Endothelial cell (in vitro differentiated cells): ENCODE data around the gene AKNA. TPM values are rescaled to one million over a fixed set of nuclear protein-coding genes. Genes with fewer than 3 reads are reported as not detected.

Source experiments
- DNase-seq: peaks from one replicate; pipeline ENCODE4 v3.0.0; 2021; ENCODE audit warnings: low spot score
- H3K27ac Mint-ChIP-seq: one replicate; pipeline ENCODE4 v1.8.0; 2021; ENCODE audit warnings: mixed read lengths, inconsistent platforms; ENCODE audit not compliant: unreplicated experiment
- H3K27me3 Mint-ChIP-seq: one replicate; pipeline ENCODE4 v1.8.0; 2021; ENCODE audit warnings: mild to moderate bottlenecking, moderate library complexity, mixed read lengths, inconsistent platforms; ENCODE audit not compliant: unreplicated experiment
- H3K36me3 Mint-ChIP-seq: one replicate; pipeline ENCODE4 v1.8.0; 2021; ENCODE audit warnings: mild to moderate bottlenecking, low read depth, mixed read lengths, inconsistent platforms; ENCODE audit not compliant: unreplicated experiment
- H3K4me1 Mint-ChIP-seq: one replicate; pipeline ENCODE4 v1.8.0; 2021; ENCODE audit warnings: mild to moderate bottlenecking, mixed read lengths, inconsistent platforms; ENCODE audit not compliant: unreplicated experiment
- H3K4me3 Mint-ChIP-seq: one replicate; pipeline ENCODE4 v1.8.0; 2021; ENCODE audit warnings: mild to moderate bottlenecking, mixed read lengths, inconsistent platforms; ENCODE audit not compliant: unreplicated experiment
- H3K9me3 Mint-ChIP-seq: one replicate; pipeline ENCODE4 v1.8.0; 2021; ENCODE audit warnings: mixed read lengths, inconsistent platforms; ENCODE audit not compliant: unreplicated experiment
- total RNA-seq: library from RNA; stranded (reverse); fragmentation: NEBNext Ultra II Directional; extraction: Animal tissue kit (Norgen Biotek cat#: 25700); gene quantifications from one replicate; pipeline ENCODE4 v1.2.1, GENCODE V29; 2021; ENCODE audit not compliant: unreplicated experiment
- TF ChIP-seq, protein P1 (sequence below): fragments of 200-600 bp; sonication (generic); IDR thresholded peaks from one replicate; pipeline ENCODE4 v1.5.0; 2021; ENCODE audit warnings: antibody characterized with exemption; ENCODE audit not compliant: unreplicated experiment

Gene AKNA
- total RNA-seq, 1 donor from 2014 or later: 79.1 TPM

- H3K4me3 Mint-ChIP-seq: no peak overlapping the region
- peaks cover 10% of the 10 kb centered on the region for H3K36me3 Mint-ChIP-seq
- H3K27ac Mint-ChIP-seq: no peak overlapping the region
- DNase-seq: no peak
- no peaks in the 10 kb centered on the region for H3K9me3 Mint-ChIP-seq
- H3K4me1 Mint-ChIP-seq: peaks cover 70% of the 10 kb centered on the region
- H3K27me3 Mint-ChIP-seq: peaks cover 17% of the 10 kb centered on the region
- TF ChIP-seq, protein P1, sequence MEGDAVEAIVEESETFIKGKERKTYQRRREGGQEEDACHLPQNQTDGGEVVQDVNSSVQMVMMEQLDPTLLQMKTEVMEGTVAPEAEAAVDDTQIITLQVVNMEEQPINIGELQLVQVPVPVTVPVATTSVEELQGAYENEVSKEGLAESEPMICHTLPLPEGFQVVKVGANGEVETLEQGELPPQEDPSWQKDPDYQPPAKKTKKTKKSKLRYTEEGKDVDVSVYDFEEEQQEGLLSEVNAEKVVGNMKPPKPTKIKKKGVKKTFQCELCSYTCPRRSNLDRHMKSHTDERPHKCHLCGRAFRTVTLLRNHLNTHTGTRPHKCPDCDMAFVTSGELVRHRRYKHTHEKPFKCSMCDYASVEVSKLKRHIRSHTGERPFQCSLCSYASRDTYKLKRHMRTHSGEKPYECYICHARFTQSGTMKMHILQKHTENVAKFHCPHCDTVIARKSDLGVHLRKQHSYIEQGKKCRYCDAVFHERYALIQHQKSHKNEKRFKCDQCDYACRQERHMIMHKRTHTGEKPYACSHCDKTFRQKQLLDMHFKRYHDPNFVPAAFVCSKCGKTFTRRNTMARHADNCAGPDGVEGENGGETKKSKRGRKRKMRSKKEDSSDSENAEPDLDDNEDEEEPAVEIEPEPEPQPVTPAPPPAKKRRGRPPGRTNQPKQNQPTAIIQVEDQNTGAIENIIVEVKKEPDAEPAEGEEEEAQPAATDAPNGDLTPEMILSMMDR: no peak
These were observed 2.9 kb downstream of the AKNA start for GRCh38 chr9:114384836-114385396.

DNA sequence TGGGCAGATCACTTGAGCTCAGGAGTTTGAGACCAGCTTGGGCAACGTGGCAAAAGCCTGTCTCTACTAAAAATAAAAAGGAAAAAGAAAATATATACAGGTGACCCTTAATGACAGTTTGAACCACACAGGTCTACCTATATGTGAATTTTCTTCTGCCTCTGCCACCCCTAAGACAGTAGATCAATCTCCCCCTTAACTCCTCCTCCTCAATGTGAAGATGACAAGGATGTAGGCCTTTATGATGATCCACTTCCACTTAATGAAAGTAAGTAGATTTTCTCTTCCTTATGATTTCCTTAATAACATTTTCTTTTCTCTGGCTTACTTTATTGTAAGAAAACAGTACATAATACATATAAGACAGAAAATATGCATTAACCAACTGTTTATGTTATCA is 3.4 kb downstream of the AKNA start:
- Mint-ChIP-seq H3K27ac (peak overlapping the region; percentile 48), H3K4me1 (peaks cover 64% of the 10 kb centered on the region), H3K9me3 (no peaks in the 10 kb centered on the region), H3K36me3 (peaks cover 15% of the 10 kb centered on the region), H3K27me3 (peaks cover 17% of the 10 kb centered on the region), H3K4me3 (no peak overlapping the region)
- TF ChIP-seq, protein P1: no peak
- no peak for DNase-seq

GRCh38 chr9:114383521-114384231 is 4.1 kb downstream of the AKNA start:
- H3K27me3 Mint-ChIP-seq: peaks cover 14% of the 10 kb centered on the region
- peak overlapping the region; percentile 48 for H3K27ac Mint-ChIP-seq
- H3K36me3 Mint-ChIP-seq: peaks cover 18% of the 10 kb centered on the region
- H3K4me1 Mint-ChIP-seq: peaks cover 60% of the 10 kb centered on the region
- TF ChIP-seq, protein P1: no peak
- H3K9me3 Mint-ChIP-seq: no peaks in the 10 kb centered on the region
- DNase-seq: no peak
- peak overlapping the region; percentile 77 for H3K4me3 Mint-ChIP-seq

DNA sequence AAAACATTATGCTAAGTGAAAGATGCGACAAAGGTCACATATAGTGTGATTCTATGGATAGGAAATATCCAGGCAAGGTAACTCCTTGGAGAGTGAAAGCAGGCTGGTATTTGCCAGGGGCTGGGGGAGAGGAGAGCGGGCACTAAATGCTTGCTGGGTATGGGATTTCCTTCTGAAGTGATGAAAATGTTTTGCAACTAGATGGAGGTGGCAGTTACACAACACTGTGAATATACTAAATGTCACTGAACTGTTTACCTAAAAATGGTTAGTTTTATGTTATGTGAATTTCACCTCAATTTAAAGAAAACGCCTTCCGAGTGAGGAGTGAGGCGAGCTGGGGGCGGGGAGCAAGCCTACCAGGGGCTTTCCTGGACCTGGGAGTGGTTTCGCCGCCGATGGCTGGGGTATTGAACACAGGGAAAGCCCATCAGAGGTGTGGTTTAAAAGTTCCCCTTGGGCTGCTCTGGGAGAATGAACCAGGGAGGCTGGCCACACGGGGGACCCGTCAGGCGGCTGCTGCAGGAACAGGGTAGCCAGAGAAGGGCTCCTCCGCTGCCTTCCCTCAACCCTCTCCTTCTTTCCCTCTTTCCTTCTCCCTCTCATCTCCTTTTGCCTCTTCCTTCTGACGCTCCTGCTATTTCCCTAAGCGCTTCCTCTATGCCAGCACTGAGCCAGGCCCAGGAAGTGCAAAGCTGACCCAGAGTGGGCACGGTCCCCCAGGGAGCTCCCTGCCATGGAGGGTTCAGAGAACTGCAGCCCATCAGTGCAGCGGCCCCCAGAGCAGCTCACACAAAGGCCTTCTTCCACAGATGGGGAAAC is 4.9 kb downstream of the AKNA start:
- Mint-ChIP-seq H3K4me3 (peak overlapping the region; percentile 59), H3K4me1 (peaks cover 62% of the 10 kb centered on the region), H3K9me3 (no peaks in the 10 kb centered on the region), H3K27me3 (peaks cover 20% of the 10 kb centered on the region), H3K36me3 (peaks cover 26% of the 10 kb centered on the region), H3K27ac (peak overlapping the region; percentile 48)
- DNase-seq: no peak
- TF ChIP-seq, protein P1: no peak
